Measurements from ENCODE around the gene INPP5A. TPM values are rescaled to one million over a fixed set of nuclear protein-coding genes. Genes with fewer than 3 reads are reported as not detected.

Gene INPP5A
- total RNA-seq, 1 experiment from 2014 or later = 14.7 TPM

GRCh38 chr10:132774902-132775863 lies 237.6 kb downstream of the INPP5A start:
- no peak for DNase-seq (ENCODE audit: unreplicated experiment)
- H3K27ac Mint-ChIP-seq (ENCODE audit: low read depth, unreplicated experiment) = no peak overlapping the region
- peaks cover 5% of the 10 kb centered on the region for H3K36me3 Mint-ChIP-seq (ENCODE audit: insufficient read depth, unreplicated experiment)
- intact Hi-C loops (cut with micrococcal nuclease) = no loop called here
- POLR2A ChIA-PET = interaction anchor here (0.7 kb wide), 1 partner anchor 22 kb away, joined by 3 read pairs; no protein-coding TSS in a partner anchor
- H3K4me1 Mint-ChIP-seq (ENCODE audit: insufficient read depth, unreplicated experiment) = no peaks in the 10 kb centered on the region
- CTCF ChIA-PET = no interaction called here
- TF ChIP-seq CTCF (IDR thresholded peaks at IDR 0.05; ENCODE audit: unreplicated experiment) = no peak
- H3K9me3 Mint-ChIP-seq (ENCODE audit: unreplicated experiment) = no peaks in the 10 kb centered on the region
- no peaks in the 10 kb centered on the region for H3K27me3 Mint-ChIP-seq (ENCODE audit: insufficient read depth, unreplicated experiment)
- no peak overlapping the region for H3K4me3 Mint-ChIP-seq (ENCODE audit: unreplicated experiment)
- no TSS peak for BruUV-seq (replicated peaks)

- no TSS peak for BruUV-seq (replicated peaks)
- no peaks in the 10 kb centered on the region for H3K36me3 Mint-ChIP-seq (ENCODE audit: insufficient read depth, unreplicated experiment)
- H3K4me3 Mint-ChIP-seq (ENCODE audit: unreplicated experiment) = no peak overlapping the region
- no peak for DNase-seq (ENCODE audit: unreplicated experiment)
- H3K27ac Mint-ChIP-seq (ENCODE audit: low read depth, unreplicated experiment) = no peak overlapping the region
- intact Hi-C loops (cut with micrococcal nuclease) = no loop called here
- H3K27me3 Mint-ChIP-seq (ENCODE audit: insufficient read depth, unreplicated experiment) = no peaks in the 10 kb centered on the region
- no peaks in the 10 kb centered on the region for H3K9me3 Mint-ChIP-seq (ENCODE audit: unreplicated experiment)
- POLR2A ChIA-PET = interaction anchor here (0.7 kb wide), 1 partner anchor 23 kb away, joined by 3 read pairs; no protein-coding TSS in a partner anchor
- CTCF ChIA-PET = no interaction called here
- no peaks in the 10 kb centered on the region for H3K4me1 Mint-ChIP-seq (ENCODE audit: insufficient read depth, unreplicated experiment)
- no peak for TF ChIP-seq CTCF (IDR thresholded peaks at IDR 0.05; ENCODE audit: unreplicated experiment)
These were observed 238.6 kb downstream of the INPP5A start for GRCh38 chr10:132776186-132776585.

DNA sequence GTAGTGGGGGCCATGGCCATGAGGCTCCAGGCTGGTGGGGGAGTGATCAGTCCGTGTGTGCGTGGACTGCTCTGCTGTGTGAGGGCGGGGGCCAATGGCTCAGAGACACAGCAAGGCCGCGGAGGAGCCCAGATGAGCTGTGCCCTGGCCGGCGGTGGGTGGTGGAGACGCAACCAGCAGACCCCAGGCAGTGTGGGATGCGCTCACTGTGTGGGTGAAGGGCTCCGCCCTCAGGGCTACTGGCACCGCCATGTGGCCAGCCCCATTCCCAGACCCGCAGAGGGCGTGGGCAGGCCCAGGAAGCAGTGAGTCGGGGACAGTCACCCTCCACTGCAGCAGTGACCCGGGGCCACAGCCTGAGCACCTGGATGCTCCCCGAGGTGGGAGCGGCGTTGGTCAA lies 239.2 kb downstream of the INPP5A start:
- no peak for TF ChIP-seq CTCF (IDR thresholded peaks at IDR 0.05; ENCODE audit: unreplicated experiment)
- Mint-ChIP-seq H3K4me1 (ENCODE audit: insufficient read depth, unreplicated experiment) (no peaks in the 10 kb centered on the region), H3K9me3 (ENCODE audit: unreplicated experiment) (no peaks in the 10 kb centered on the region), H3K4me3 (ENCODE audit: unreplicated experiment) (no peak overlapping the region), H3K36me3 (ENCODE audit: insufficient read depth, unreplicated experiment) (peaks cover 2% of the 10 kb centered on the region), H3K27ac (ENCODE audit: low read depth, unreplicated experiment) (no peak overlapping the region), H3K27me3 (ENCODE audit: insufficient read depth, unreplicated experiment) (no peaks in the 10 kb centered on the region)
- intact Hi-C loops (cut with micrococcal nuclease) = no loop called here
- ChIA-PET POLR2A (no interaction called here), CTCF (no interaction called here)
- no TSS peak for BruUV-seq (replicated peaks)
- no peak for DNase-seq (ENCODE audit: unreplicated experiment)

- CTCF ChIA-PET = no interaction called here
These were observed 239.9 kb downstream of the INPP5A start for GRCh38 chr10:132777441-132777840.

More at GRCh38 chr10:132777441-132777840, 239.9 kb downstream of the INPP5A start:
- no peak overlapping the region for H3K27ac Mint-ChIP-seq (ENCODE audit: low read depth, unreplicated experiment)
- intact Hi-C loops (cut with micrococcal nuclease) = no loop called here
- no peaks in the 10 kb centered on the region for H3K9me3 Mint-ChIP-seq (ENCODE audit: unreplicated experiment)
- no peaks in the 10 kb centered on the region for H3K4me1 Mint-ChIP-seq (ENCODE audit: insufficient read depth, unreplicated experiment)
- BruUV-seq (replicated peaks) = no TSS peak
- no peaks in the 10 kb centered on the region for H3K27me3 Mint-ChIP-seq (ENCODE audit: insufficient read depth, unreplicated experiment)
- no peak overlapping the region for H3K4me3 Mint-ChIP-seq (ENCODE audit: unreplicated experiment)
- no peak for TF ChIP-seq CTCF (IDR thresholded peaks at IDR 0.05; ENCODE audit: unreplicated experiment)
- peaks cover 8% of the 10 kb centered on the region for H3K36me3 Mint-ChIP-seq (ENCODE audit: insufficient read depth, unreplicated experiment)
- POLR2A ChIA-PET = no interaction called here
- no peak for DNase-seq (ENCODE audit: unreplicated experiment)
